ENCODE data around the gene TIMM50.

GRCh38 chr19:39449116-39449797 lies 31.4 kb upstream of the TIMM50 start:
- TF ChIP-seq POLR2A (IDR thresholded peaks at IDR 0.05), result no peak
- TF ChIP-seq, protein P1, sequence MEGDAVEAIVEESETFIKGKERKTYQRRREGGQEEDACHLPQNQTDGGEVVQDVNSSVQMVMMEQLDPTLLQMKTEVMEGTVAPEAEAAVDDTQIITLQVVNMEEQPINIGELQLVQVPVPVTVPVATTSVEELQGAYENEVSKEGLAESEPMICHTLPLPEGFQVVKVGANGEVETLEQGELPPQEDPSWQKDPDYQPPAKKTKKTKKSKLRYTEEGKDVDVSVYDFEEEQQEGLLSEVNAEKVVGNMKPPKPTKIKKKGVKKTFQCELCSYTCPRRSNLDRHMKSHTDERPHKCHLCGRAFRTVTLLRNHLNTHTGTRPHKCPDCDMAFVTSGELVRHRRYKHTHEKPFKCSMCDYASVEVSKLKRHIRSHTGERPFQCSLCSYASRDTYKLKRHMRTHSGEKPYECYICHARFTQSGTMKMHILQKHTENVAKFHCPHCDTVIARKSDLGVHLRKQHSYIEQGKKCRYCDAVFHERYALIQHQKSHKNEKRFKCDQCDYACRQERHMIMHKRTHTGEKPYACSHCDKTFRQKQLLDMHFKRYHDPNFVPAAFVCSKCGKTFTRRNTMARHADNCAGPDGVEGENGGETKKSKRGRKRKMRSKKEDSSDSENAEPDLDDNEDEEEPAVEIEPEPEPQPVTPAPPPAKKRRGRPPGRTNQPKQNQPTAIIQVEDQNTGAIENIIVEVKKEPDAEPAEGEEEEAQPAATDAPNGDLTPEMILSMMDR (IDR thresholded peaks at IDR 0.05), result no peak
- no peak for TF ChIP-seq POLR2AphosphoS5 (IDR thresholded peaks at IDR 0.05)

Data from prostate gland (tissue), 2 donors.